Activated naive CD4-positive, alpha-beta T cell treated with anti-CD3 and anti-CD28 coated beads, Interleukin-2, amount 50 U/mL, for 16 hours (primary cell): ENCODE measurements around the gene GRAMD4.

ENCODE experiments used
- DNase-seq: peaks from one replicate; pipeline ENCODE4 v3.0.0-alpha.2; 2020

The GRAMD4 gene

GRCh38 chr22:46696614-46697013 lies 76.4 kb downstream of the GRAMD4 start:
- no peak for DNase-seq

- no peak for DNase-seq
Observed at GRCh38 chr22:46697811-46698515, 77.8 kb downstream of the GRAMD4 start.

GRCh38 chr22:46699091-46699490 lies 78.9 kb downstream of the GRAMD4 start:
- no peak for DNase-seq

GRCh38 chr22:46701262-46701661 lies 81.1 kb downstream of the GRAMD4 start:
- no peak for DNase-seq

- DNase-seq: no peak
Observed at GRCh38 chr22:46703171-46703995, 83.2 kb downstream of the GRAMD4 start.

- no peak for DNase-seq
Observed at GRCh38 chr22:46703996-46704370, 83.8 kb downstream of the GRAMD4 start.

DNA sequence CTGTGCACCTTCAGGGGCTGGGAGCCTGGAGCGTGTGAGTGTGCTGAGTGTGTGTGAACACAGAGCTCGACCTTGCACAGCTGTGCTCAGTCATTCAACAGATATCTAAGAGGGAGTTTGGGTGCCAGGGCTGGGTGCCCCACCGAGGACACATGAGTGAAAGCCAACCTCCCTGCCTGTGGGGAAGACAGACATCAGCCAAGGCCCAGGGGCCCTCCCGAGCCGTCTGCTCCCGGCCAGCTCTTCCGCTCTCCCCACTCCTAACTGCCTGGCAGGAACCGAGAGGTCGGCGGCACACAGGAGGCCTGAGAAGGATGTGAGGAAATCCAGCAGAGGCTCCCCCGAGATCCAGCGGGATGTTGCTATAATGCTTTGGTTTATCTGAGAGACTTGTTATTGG lies 85.9 kb downstream of the GRAMD4 start:
- DNase-seq: no peak

- DNase-seq: no peak
Observed at GRCh38 chr22:46707305-46707704, 87.1 kb downstream of the GRAMD4 start.

GRCh38 chr22:46707827-46708570 lies 87.8 kb downstream of the GRAMD4 start:
- no peak for DNase-seq

DNA sequence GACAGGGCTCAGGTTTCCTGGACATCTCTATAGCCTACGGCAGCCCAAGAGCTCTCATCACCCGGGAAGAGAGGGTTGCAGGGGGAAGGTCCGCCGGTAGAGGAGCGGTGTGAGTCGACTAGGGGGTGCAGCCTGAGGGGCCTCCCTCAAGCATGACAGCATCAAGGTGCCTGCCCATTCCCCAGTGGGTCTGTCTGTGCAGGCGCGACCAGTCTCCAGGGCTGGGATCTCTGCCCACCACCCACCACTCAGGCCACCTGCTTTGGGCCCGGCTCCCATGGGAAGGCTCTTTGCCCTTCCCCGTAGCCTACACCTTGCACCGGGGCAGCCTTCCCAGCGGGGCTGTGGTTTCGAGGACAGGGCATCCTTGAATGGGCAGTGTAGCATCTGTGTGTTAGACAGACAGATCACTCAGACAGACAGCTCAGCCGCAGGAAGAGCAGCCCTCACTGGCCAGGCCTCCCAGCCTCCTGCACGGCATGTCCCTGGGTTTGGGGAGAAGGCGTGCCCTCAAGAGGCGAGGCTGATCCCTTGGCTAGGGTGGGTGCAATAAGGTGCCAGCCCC lies 88.7 kb downstream of the GRAMD4 start:
- DNase-seq: no peak

- no peak for DNase-seq
Observed at GRCh38 chr22:46710806-46711205, 90.6 kb downstream of the GRAMD4 start.

DNA sequence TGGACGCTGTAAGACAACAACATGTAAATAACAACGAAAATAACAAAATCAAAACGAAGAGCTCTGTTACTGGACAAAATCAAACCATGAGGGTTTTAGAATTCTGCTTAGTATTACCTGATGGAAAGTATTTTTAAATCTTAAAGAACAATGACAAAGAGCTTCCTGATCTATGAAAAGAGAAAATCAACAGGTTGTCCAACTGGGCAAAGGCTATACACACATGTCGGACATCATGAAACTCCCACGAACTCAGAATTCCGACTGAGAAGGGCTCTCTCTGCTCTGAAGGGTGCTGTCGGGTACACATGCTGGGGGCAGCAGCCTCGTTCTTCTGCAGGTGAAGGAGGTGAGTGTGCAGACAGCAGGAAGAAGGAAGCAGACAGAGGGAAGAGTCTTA lies 92.1 kb downstream of the GRAMD4 start:
- DNase-seq: no peak

GRCh38 chr22:46714550-46714949 lies 94.4 kb downstream of the GRAMD4 start:
- no peak for DNase-seq

DNA sequence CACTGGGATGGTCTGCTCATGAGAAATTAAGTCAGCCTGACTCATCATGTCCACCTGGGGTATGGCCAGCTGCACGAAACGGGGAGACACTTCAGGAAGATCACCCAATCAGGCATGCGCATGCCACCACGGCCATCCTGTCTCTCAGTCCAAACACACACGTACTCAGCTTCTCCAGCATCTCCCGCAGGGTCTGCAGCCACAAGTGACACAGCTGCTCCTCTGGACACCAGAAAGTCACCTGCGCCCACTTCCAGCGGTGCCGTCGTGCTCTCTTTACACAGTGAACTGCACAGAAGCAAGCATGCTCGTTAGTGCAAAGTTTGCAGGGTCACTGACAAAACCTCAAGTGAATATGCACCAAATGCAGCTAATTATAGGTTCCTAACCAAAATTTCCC lies 99.7 kb downstream of the GRAMD4 start:
- DNase-seq: no peak

- DNase-seq: no peak
Observed at GRCh38 chr22:46721501-46722085, 101.4 kb downstream of the GRAMD4 start.

GRCh38 chr22:46723882-46724281 lies 103.7 kb downstream of the GRAMD4 start:
- DNase-seq: no peak

DNA sequence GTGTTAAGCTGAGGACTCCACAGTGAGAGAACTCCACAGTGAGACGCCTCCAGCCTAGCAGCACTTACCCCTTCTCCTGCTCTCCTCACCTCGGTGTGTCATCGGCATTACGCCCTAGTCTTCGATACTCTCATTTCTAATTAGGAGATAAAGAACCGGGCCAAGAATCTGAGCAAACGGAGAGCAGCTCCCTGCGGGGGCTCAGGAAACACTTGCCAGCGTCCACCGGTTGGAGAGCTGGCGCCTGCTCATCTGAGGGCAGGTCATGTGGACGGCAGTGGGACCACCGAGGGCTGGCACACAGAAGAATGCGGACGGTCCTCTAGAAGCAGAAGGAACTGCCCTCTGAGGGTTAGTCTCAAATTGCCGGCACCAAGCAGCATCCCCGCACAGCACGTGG lies 104.9 kb downstream of the GRAMD4 start:
- no peak for DNase-seq

DNA sequence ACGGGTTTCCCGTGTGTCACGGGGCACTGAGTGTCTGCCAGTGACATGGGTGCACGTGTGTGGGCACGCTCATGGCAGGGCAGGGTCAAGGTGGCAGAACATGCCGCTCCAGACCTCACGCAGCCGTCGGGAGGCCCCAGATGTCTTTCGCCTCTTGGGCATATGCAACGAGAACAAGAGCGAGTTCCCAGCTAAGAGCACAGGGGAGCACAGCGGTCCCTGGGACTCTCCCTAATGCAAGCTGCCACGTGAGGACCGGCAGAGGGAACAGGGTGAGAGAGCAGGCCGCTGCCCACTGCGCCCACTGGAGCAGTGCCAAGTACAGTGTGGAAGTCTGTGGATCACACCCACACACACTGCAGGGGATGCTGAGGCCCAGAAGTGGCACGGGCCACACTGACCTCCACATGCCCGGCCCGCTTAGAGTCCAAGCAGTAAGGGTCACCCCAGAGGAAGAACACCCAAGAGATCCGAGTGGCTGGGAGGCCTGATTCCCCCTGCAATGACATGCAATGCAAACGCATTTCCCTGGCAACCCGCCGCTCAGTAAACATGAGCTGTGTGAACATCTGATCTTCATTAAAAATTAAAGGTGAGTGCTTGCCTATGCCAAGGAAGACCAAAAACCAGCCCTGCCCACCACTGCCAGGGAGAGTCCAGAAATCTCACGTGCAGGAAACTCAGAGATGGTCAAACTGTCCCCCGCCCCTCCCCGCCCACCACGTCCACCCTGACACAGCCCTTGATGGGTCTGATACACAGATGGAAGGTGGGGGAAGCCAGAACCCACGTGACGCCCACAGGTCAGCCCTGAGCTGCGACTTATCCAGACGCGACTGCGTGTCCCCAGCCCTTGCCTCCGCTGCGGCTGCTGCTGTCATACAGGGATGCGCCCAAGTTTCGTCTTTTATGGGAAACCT lies 106.1 kb downstream of the GRAMD4 start:
- no peak for DNase-seq

DNA sequence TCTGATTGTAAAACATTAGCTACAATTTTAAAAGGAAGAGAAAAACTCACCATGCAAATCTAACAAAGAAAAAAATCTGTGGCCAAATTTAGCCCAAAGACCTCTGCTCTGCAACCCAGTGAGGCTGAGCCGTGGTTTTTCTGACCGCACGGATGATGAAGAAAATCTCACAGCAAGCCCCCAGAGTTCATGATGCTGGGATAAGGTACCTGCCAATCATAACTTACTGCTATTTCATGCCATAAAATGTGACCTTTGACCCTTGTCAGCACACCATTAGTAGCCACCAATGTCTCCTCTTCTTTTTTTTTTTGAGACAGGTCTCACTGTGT lies 106.8 kb downstream of the GRAMD4 start:
- DNase-seq: no peak

- DNase-seq: no peak
Observed at GRCh38 chr22:46727813-46728364, 107.7 kb downstream of the GRAMD4 start.

DNA sequence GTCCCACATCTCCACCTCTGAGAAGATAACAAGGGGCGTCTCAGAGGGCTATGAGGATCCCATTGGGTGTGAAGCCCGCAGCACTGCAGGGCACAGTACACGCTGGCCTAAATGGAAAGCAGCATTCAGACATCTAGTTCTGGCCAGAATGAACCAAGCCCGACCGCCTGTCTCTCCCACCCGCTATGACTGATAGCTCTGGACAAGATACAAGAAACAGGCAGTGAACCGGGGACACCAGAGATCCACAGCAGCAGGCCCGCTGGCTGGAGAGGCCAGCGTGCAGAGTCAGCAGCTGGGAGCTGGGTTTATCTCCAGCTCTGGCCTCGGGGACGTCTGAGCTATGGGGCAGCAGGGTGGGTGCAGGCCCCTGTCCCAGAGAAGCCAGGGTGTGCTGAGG lies 108.3 kb downstream of the GRAMD4 start:
- DNase-seq: no peak
